Fibroblast of lung (primary cell): ENCODE data around the gene MAGI2. TPM values are rescaled to one million over a fixed set of nuclear protein-coding genes. Genes with fewer than 3 reads are reported as not detected.

Experiments used
- DNase-seq, 2 donors: peaks; one replicate each; pipeline versions ENCODE4 v3.0.0 to v3.0.0-alpha.2; 2010; ENCODE audit warnings: low read depth in 2 of 2
- H2AFZ ChIP-seq: 2 replicates; pipeline ENCODE4 v1.5.1; 2012; ENCODE audit warnings: low read length, control low read depth, inconsistent platforms
- H3K27ac ChIP-seq: 2 replicates; pipeline ENCODE4 v1.5.1; 2011; ENCODE audit warnings: low read length, control low read depth; ENCODE audit not compliant: insufficient read depth
- H3K27me3 ChIP-seq: 2 replicates; pipeline ENCODE4 v1.5.1; 2011; ENCODE audit warnings: mild to moderate bottlenecking, low read length; ENCODE audit not compliant: control insufficient read depth, insufficient read depth
- H3K36me3 ChIP-seq: 2 replicates; pipeline ENCODE4 v1.5.1; 2011; ENCODE audit warnings: low read length; ENCODE audit not compliant: control insufficient read depth, insufficient read depth
- H3K4me1 ChIP-seq: 2 replicates; pipeline ENCODE4 v1.5.1; 2011; ENCODE audit warnings: low read length; ENCODE audit not compliant: control insufficient read depth, insufficient read depth; ENCODE audit errors: extremely low read depth
- H3K4me2 ChIP-seq: 2 replicates; pipeline ENCODE4 v1.5.1; 2011; ENCODE audit warnings: low read length, control low read depth; ENCODE audit not compliant: insufficient read depth; ENCODE audit errors: extremely low read depth
- H3K4me3 ChIP-seq, 4 experiments: fragments of 200-600 bp in 1 of 4; sonication (generic) in 1 of 4; replicated peaks in 1 of 4; 2 replicates each; pipeline ENCODE4 v1.5.1; 2011 to 2016; ENCODE audit warnings: low read length in 4 of 4, low read depth in 3 of 4, mild to moderate bottlenecking in 3 of 4, control low read depth in 2 of 4, inconsistent platforms in 1 of 4, mixed read lengths in 1 of 4; ENCODE audit not compliant: insufficient read depth in 1 of 4; ENCODE audit errors: control extremely low read depth in 1 of 4
- H3K79me2 ChIP-seq: 2 replicates; pipeline ENCODE4 v1.5.1; 2012; ENCODE audit warnings: mild to moderate bottlenecking, low read length, inconsistent platforms; ENCODE audit not compliant: control insufficient read depth, insufficient read depth
- H3K9ac ChIP-seq: 2 replicates; pipeline ENCODE4 v1.5.1; 2011; ENCODE audit warnings: mild to moderate bottlenecking, low read length, control low read depth; ENCODE audit not compliant: insufficient read depth
- H3K9me3 ChIP-seq: 2 replicates; pipeline ENCODE4 v1.5.1; 2012; ENCODE audit warnings: low read depth, low read length; ENCODE audit not compliant: control insufficient read depth, insufficient read depth
- H4K20me1 ChIP-seq: 2 replicates; pipeline ENCODE4 v1.5.1; 2011; ENCODE audit warnings: low read length; ENCODE audit not compliant: control insufficient read depth, insufficient read depth; ENCODE audit errors: extremely low read depth
- EZH2 ChIP-seq: IDR thresholded peaks from 2 replicates; pipeline ENCODE4 v1.5.1; 2012; ENCODE audit warnings: low read length, control low read depth, mild to moderate bottlenecking; ENCODE audit errors: missing control alignments
- polyA plus RNA-seq, 2 donors: library from polyadenylated mRNA; depleted of rRNA in 1 of 2; stranded (reverse) in 1 of 2; unstranded in 1 of 2; fragments of >200 nt; gene quantifications; 2 replicates each; pipeline ENCODE4 v1.2.1, GENCODE V29; 2011 to 2012; ENCODE audit warnings: missing spikeins in 1 of 2
- total RNA-seq: library from RNA; depleted of rRNA; stranded (reverse); fragments of >200 nt; gene quantifications from 2 replicates; pipeline ENCODE4 v1.2.1, GENCODE V29; 2014
- TF ChIP-seq, protein P1 (sequence below), 2 donors: IDR thresholded peaks in 1 of 2; conservative IDR thresholded peaks in 1 of 2; 1 replicate in 1 of 2; 2 replicates in 1 of 2; pipeline ENCODE4 v1.5.1; 2011 to 2012; ENCODE audit warnings: low read length in 2 of 2, control low read depth in 1 of 2, inconsistent platforms in 1 of 2, low read depth in 1 of 2, mild to moderate bottlenecking in 1 of 2

MAGI2 gene
- total and polyA plus RNA-seq, 2 donors (not counting 1 experiment from before 2014, with no cell fraction given) = 1.8 to 17.0 TPM

DNA sequence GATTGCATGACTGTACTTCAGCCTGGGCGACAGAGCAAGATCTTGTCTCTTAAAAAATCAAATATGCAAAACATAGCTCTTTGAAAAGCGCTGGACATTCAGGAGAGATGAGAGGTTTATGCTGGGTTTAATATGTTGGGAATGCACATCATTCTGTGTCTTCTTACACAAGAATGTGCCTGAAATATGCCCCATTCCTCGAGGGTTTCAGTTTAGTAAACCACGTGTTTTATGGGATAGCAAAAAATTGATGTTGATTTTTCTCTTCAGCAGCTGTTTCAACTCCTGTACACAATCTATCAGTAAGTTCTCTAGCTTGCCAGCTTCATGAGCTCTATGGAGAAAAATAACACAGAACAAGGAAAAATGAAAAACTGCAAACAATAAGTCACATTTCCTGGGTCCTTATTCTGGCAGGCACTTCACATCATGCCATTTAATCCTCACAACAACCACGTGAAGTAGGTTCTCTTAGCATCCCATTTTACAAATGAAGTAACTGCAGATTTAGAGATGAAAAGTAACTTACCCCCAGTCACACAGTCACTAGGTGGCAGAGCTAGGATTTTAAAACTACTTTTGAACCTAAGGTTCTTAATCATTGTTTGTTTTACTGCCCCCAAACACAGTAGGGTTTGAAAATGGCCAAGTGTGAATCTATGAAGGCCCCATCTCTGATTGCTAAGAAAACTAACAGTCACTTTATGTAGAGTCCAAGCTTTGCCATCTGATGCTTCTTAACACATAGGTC is 1231.3 kb downstream of the MAGI2 start:
- Histone ChIP-seq H2AFZ (no peak overlapping the region), H3K27ac (no peak overlapping the region), H3K4me2 (peak overlapping the region; percentile 4)

DNA sequence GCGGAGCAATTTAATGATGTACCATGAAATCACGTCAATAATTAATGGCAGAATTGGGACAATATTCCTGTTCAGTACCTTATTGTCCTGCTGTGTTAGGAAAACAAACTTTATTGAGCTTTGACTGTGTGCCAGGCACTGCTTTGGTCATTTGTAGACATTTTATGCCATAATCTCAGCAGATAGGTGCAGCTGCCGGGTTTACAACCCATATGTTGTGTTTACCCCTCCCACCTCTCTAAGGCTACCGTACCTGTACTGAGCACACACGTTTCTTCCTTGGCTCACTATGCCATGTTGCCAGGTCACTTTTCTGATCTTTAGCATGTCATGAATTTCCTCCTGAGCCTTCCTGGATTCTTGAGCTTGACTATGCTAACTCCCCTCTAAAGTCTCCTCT is 1232.7 kb downstream of the MAGI2 start:
- Histone ChIP-seq H3K36me3 (no peaks in the 10 kb centered on the region), H3K4me1 (no peaks in the 10 kb centered on the region), H3K4me2 (no peak overlapping the region), H4K20me1 (no peaks in the 10 kb centered on the region), H2AFZ (no peak overlapping the region), H3K27ac (no peak overlapping the region), H3K79me2 (no peaks in the 10 kb centered on the region), H3K4me3 (no peak overlapping the region), H3K9me3 (no peaks in the 10 kb centered on the region), H3K27me3 (no peaks in the 10 kb centered on the region), H3K9ac (no peak overlapping the region)
- DNase-seq = no peak
- TF ChIP-seq EZH2 = no peak
- TF ChIP-seq, protein P1, sequence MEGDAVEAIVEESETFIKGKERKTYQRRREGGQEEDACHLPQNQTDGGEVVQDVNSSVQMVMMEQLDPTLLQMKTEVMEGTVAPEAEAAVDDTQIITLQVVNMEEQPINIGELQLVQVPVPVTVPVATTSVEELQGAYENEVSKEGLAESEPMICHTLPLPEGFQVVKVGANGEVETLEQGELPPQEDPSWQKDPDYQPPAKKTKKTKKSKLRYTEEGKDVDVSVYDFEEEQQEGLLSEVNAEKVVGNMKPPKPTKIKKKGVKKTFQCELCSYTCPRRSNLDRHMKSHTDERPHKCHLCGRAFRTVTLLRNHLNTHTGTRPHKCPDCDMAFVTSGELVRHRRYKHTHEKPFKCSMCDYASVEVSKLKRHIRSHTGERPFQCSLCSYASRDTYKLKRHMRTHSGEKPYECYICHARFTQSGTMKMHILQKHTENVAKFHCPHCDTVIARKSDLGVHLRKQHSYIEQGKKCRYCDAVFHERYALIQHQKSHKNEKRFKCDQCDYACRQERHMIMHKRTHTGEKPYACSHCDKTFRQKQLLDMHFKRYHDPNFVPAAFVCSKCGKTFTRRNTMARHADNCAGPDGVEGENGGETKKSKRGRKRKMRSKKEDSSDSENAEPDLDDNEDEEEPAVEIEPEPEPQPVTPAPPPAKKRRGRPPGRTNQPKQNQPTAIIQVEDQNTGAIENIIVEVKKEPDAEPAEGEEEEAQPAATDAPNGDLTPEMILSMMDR (conservative IDR thresholded peaks at IDR 0.05 in 1 of 2, IDR thresholded peaks at IDR 0.05 in 1 of 2; ENCODE audit: low read depth in 1 of 2, low read length in 2 of 2) = no peak

More for the DNA sequence above, 1231.3 kb downstream of the MAGI2 start:
- H3K9ac ChIP-seq = no peak overlapping the region
- H3K9me3 ChIP-seq = no peaks in the 10 kb centered on the region
- no peaks in the 10 kb centered on the region for H4K20me1 ChIP-seq
- no peaks in the 10 kb centered on the region for H3K27me3 ChIP-seq
- peak; percentile 49 to 58 for DNase-seq
- H3K79me2 ChIP-seq = no peaks in the 10 kb centered on the region
- no peak for TF ChIP-seq EZH2
- TF ChIP-seq, protein P1 (conservative IDR thresholded peaks at IDR 0.05 in 1 of 2, IDR thresholded peaks at IDR 0.05 in 1 of 2; ENCODE audit: low read depth in 1 of 2, low read length in 2 of 2) = peak; percentile 7 to 13
- H3K4me1 ChIP-seq = no peaks in the 10 kb centered on the region
- H3K4me3 ChIP-seq = no peak overlapping the region
- H3K36me3 ChIP-seq = no peaks in the 10 kb centered on the region

DNA sequence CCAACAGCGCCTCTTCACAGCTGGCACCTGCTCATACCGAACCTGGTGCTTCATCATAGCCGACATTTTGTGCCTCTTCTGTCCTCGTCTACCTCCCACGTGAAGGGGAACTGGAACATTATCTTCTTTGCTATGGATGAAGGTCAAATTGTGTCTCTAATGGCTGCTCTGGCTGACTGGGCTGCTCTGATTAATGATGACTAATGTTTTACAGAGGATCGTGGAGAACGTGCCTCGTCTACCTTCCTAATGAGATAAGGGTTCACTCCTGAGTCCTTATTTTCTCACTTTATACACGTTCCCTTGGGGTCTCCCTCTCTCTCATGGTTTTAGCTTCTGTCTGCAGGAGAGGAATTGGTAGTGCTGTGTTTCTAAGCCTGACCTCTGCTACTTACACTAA is 1234.6 kb downstream of the MAGI2 start:
- H3K9me3 ChIP-seq = no peaks in the 10 kb centered on the region
- H2AFZ ChIP-seq = no peak overlapping the region
- no peaks in the 10 kb centered on the region for H3K4me1 ChIP-seq
- H3K4me2 ChIP-seq = no peak overlapping the region
- H3K27ac ChIP-seq = no peak overlapping the region
- H4K20me1 ChIP-seq = no peaks in the 10 kb centered on the region
- no peak overlapping the region for H3K4me3 ChIP-seq
- H3K9ac ChIP-seq = no peak overlapping the region
- no peaks in the 10 kb centered on the region for H3K27me3 ChIP-seq
- TF ChIP-seq, protein P1 (conservative IDR thresholded peaks at IDR 0.05 in 1 of 2, IDR thresholded peaks at IDR 0.05 in 1 of 2; ENCODE audit: low read depth in 1 of 2, low read length in 2 of 2) = no peak
- TF ChIP-seq EZH2 = no peak
- DNase-seq = no peak
- H3K36me3 ChIP-seq = no peaks in the 10 kb centered on the region
- no peaks in the 10 kb centered on the region for H3K79me2 ChIP-seq
